HEK293 (cell line): ENCODE results near the gene TDRD5.

ENCODE experiments used
- CTCF ChIA-PET: fragments of 350-600 bp; formaldehyde crosslinking; extraction: SDS; loops from one replicate; lab custom pipeline; 2021; ENCODE audit warnings: antibody characterized with exemption; lab: Yijun Ruan, JAX
- POLR2A ChIA-PET: fragments of 300-600 bp; formaldehyde crosslinking; extraction: SDS; loops from one replicate; lab custom pipeline; 2020; ENCODE audit warnings: antibody characterized with exemption, inconsistent platforms; lab: Yijun Ruan, JAX
- H3K27ac ChIP-seq: fragments of 200-500 bp; sonication (Bioruptor generic); 2 replicates; pipeline ENCODE4 v1.5.1; 2014; ENCODE audit warnings: low read depth, low read length, control low read depth, inconsistent platforms; ENCODE audit errors: extremely low read depth
- H3K36me3 ChIP-seq, 2 experiments: fragments of 200-500 bp in 1 of 2; sonication (Bioruptor generic) in 1 of 2; 1 replicate in 1 of 2; 2 replicates in 1 of 2; pipeline ENCODE4 v1.5.1; 2014 to 2017; ENCODE audit warnings: inconsistent platforms in 2 of 2, low read length in 2 of 2; ENCODE audit not compliant: control insufficient read depth in 2 of 2, insufficient read depth in 1 of 2
- H3K4me1 ChIP-seq: fragments of 200-500 bp; sonication (Bioruptor generic); 2 replicates; pipeline ENCODE4 v1.5.1; 2014; ENCODE audit warnings: mild to moderate bottlenecking, low read length, inconsistent platforms; ENCODE audit not compliant: control insufficient read depth, insufficient read depth
- H3K4me3 ChIP-seq: 2 replicates; pipeline ENCODE4 v1.5.1; 2011; ENCODE audit warnings: low read depth, mild to moderate bottlenecking, control low read depth, low read length, moderate library complexity
- H3K9me3 ChIP-seq: fragments of 200-500 bp; sonication (Bioruptor generic); 2 replicates; pipeline ENCODE4 v1.5.1; 2014; ENCODE audit warnings: low read depth, low read length, inconsistent platforms; ENCODE audit not compliant: control insufficient read depth, insufficient read depth
- CTCF ChIP-seq: fragments of 450-650 bp; formaldehyde crosslinking; IDR thresholded peaks from 2 replicates; pipeline ENCODE4 v1.5.1; 2016; ENCODE audit warnings: missing biosample characterization, missing genetic modification characterization
- MEIS1 ChIP-seq: sonication (generic); formaldehyde crosslinking; IDR thresholded peaks from 2 replicates; pipeline ENCODE4 v1.8.1; 2022; ENCODE audit warnings: missing genetic modification reagents, mild to moderate bottlenecking, borderline replicate concordance
- SCRT1 ChIP-seq: fragments of 450-650 bp; formaldehyde crosslinking; IDR thresholded peaks from 2 replicates; pipeline ENCODE4 v1.5.1; 2016; ENCODE audit warnings: missing biosample characterization, missing genetic modification characterization, borderline replicate concordance
- SCRT2 ChIP-seq: fragments of 450-650 bp; formaldehyde crosslinking; IDR thresholded peaks from 2 replicates; pipeline ENCODE4 v1.5.1; 2016; ENCODE audit warnings: missing biosample characterization, missing genetic modification characterization
- TRIM28 ChIP-seq: IDR thresholded peaks from 2 replicates; pipeline ENCODE4 v1.6.1; 2011; ENCODE audit warnings: low read length, control low read depth, borderline replicate concordance
- WT1 ChIP-seq: fragments of 450-650 bp; formaldehyde crosslinking; IDR thresholded peaks from 2 replicates; pipeline ENCODE4 v1.5.1; 2016; ENCODE audit warnings: missing biosample characterization, missing genetic modification characterization
- ZNF16 ChIP-seq: fragments of 450-650 bp; formaldehyde crosslinking; IDR thresholded peaks from 2 replicates; pipeline ENCODE4 v1.5.1; 2016; ENCODE audit warnings: low read depth, missing biosample characterization, missing genetic modification characterization
- ZNF239 ChIP-seq: fragments of 450-650 bp; formaldehyde crosslinking; IDR thresholded peaks from 2 replicates; pipeline ENCODE4 v1.5.1; 2016; ENCODE audit warnings: missing biosample characterization, missing genetic modification characterization
- ZNF449 ChIP-seq: fragments of 450-650 bp; formaldehyde crosslinking; IDR thresholded peaks from 2 replicates; pipeline ENCODE4 v1.5.1; 2017; ENCODE audit warnings: missing biosample characterization, mild to moderate bottlenecking, missing genetic modification characterization, moderate library complexity
- ZNF488 ChIP-seq: fragments of 450-650 bp; formaldehyde crosslinking; IDR thresholded peaks from 2 replicates; pipeline ENCODE4 v1.5.1; 2016; ENCODE audit warnings: missing biosample characterization, missing genetic modification characterization
- ZNF654 ChIP-seq: fragments of 450-650 bp; formaldehyde crosslinking; IDR thresholded peaks from 2 replicates; pipeline ENCODE4 v1.5.1; 2016; ENCODE audit warnings: low read depth, missing biosample characterization, missing genetic modification characterization
- ZNF658 ChIP-seq: fragments of 450-650 bp; formaldehyde crosslinking; IDR thresholded peaks from 2 replicates; pipeline ENCODE4; 2016; ENCODE audit warnings: missing biosample characterization, missing genetic modification characterization
- ZNF768 ChIP-seq: fragments of 450-650 bp; formaldehyde crosslinking; IDR thresholded peaks from 2 replicates; pipeline ENCODE4 v1.5.1; 2018; ENCODE audit warnings: missing biosample characterization, mild to moderate bottlenecking, missing genetic modification characterization

The TDRD5 gene

GRCh38 chr1:179598631-179599030 lies 7.0 kb downstream of the TDRD5 start:
- Histone ChIP-seq H3K9me3 (no peaks in the 10 kb centered on the region), H3K4me1 (no peaks in the 10 kb centered on the region), H3K36me3 (no peaks in the 10 kb centered on the region), H3K27ac (no peak overlapping the region), H3K4me3 (no peak overlapping the region)
- POLR2A ChIA-PET, result no interaction called here
- TF ChIP-seq ZNF239 (tag by site-specific recombination) (no peak), MEIS1 (no peak), ZNF16 (tag by site-specific recombination) (no peak), ZNF449 (no peak), TRIM28 (no peak), WT1 (tag by site-specific recombination) (no peak)
- CTCF ChIA-PET, result interaction anchor here (0.5 to 1.2 kb wide), 8 partner anchors 12 to 1250 kb away, joined by 3 to 5 read pairs (median 3); no protein-coding TSS in a partner anchor

- no peaks in the 10 kb centered on the region for H3K4me1 ChIP-seq
Measured at GRCh38 chr1:179599623-179600249, 8.1 kb downstream of the TDRD5 start.

GRCh38 chr1:179601093-179601492 lies 9.5 kb downstream of the TDRD5 start:
- ChIA-PET POLR2A (no interaction called here), CTCF (interaction anchor here (0.6 to 0.7 kb wide), 2 partner anchors 94 to 219 kb away, joined by 4 read pairs; no protein-coding TSS in a partner anchor)
- TF ChIP-seq ZNF449 (no peak), SCRT1 (tag by site-specific recombination) (peak; percentile 86), ZNF658 (tag by site-specific recombination) (no peak), SCRT2 (peak; percentile 78)
- no peak overlapping the region for H3K27ac ChIP-seq
- H3K36me3 ChIP-seq, result no peaks in the 10 kb centered on the region
- no peak overlapping the region for H3K4me3 ChIP-seq
- no peaks in the 10 kb centered on the region for H3K9me3 ChIP-seq
- H3K4me1 ChIP-seq, result no peaks in the 10 kb centered on the region

More at GRCh38 chr1:179599623-179600249, 8.1 kb downstream of the TDRD5 start:
- peak; percentile 49 for TF ChIP-seq ZNF654 (tag by site-specific recombination)
- no peak for TF ChIP-seq ZNF488 (tag by site-specific recombination)
- TF ChIP-seq SCRT2, result peak; percentile 92
- TF ChIP-seq ZNF768 (tag by site-specific recombination), result no peak
- peak; percentile 88 for TF ChIP-seq SCRT1 (tag by site-specific recombination)
- 0 out of 2 replicates have a peak, but pooled peaks have one; percentile 33 for TF ChIP-seq CTCF (tag by site-specific recombination)
- POLR2A ChIA-PET, result no interaction called here
- Histone ChIP-seq H3K4me3 (no peak overlapping the region), H3K36me3 (no peaks in the 10 kb centered on the region), H3K9me3 (no peaks in the 10 kb centered on the region), H3K27ac (no peak overlapping the region)
- CTCF ChIA-PET, result interaction anchor here (0.6 to 1.2 kb wide), 12 partner anchors 13 to 802 kb away, joined by 3 to 5 read pairs (median 4); no protein-coding TSS in a partner anchor
